ENCODE results near the gene PBX4. TPM values are rescaled to one million over a fixed set of nuclear protein-coding genes. Genes with fewer than 3 reads are reported as not detected.

Gene PBX4
- total RNA-seq, 1 experiment from 2014 or later = 11.6 TPM

GRCh38 chr19:19531951-19532805 is 86.3 kb downstream of the PBX4 start (continued):
- TF ChIP-seq ZBTB33 (IDR thresholded peaks at IDR 0.05; ENCODE audit: extremely low read depth, insufficient replicate concordance, low read length) (no peak), MAX (IDR thresholded peaks at IDR 0.05) (no peak), POLR2A (IDR thresholded peaks at IDR 0.05; ENCODE audit: borderline replicate concordance, extremely low read depth, insufficient read depth, insufficient read length) (no peak)

GRCh38 chr19:19530889-19531288 is 87.6 kb downstream of the PBX4 start:
- ChIA-PET CTCF (interaction anchor here (0.8 to 4.8 kb wide), 5 partner anchors 22 to 113 kb away, joined by 3 to 22 read pairs (median 6); partner anchors contain the start of gene GMIP), RAD21 (ENCODE audit: low non-redundant PET in 1 of 2, low total read pairs in 2 of 2, uncharacterized antibody in 2 of 2, unreplicated experiment in 2 of 2) (no interaction called here), POLR2A (no interaction called here)
- TF ChIP-seq MAX (IDR thresholded peaks at IDR 0.05) (no peak), SP1 (IDR thresholded peaks at IDR 0.05; ENCODE audit: low read depth) (no peak), REST (IDR thresholded peaks at IDR 0.05; ENCODE audit: low read depth) (no peak), ELF1 (IDR thresholded peaks at IDR 0.05; ENCODE audit: borderline replicate concordance, low read depth) (no peak), ATF3 (IDR thresholded peaks at IDR 0.05) (no peak), YY1 (IDR thresholded peaks at IDR 0.05; ENCODE audit: extremely low read depth, insufficient replicate concordance, low read depth, low read length) (no peak), RAD21 (IDR thresholded peaks at IDR 0.05; ENCODE audit: low read depth) (no peak), SRF (IDR thresholded peaks at IDR 0.05; ENCODE audit: low read depth) (no peak), SIN3A (IDR thresholded peaks at IDR 0.05; ENCODE audit: low read depth) (no peak), ZFX (IDR thresholded peaks at IDR 0.05) (no peak), EGR1 (IDR thresholded peaks at IDR 0.05; ENCODE audit: low read depth) (no peak), CBX3 (IDR thresholded peaks at IDR 0.05; ENCODE audit: low read depth) (no peak), CTCF (IDR thresholded peaks at IDR 0.05 in 2 of 3, conservative IDR thresholded peaks at IDR 0.05 in 1 of 3; ENCODE audit: borderline replicate concordance in 1 of 3, insufficient read depth in 1 of 3, low read depth in 2 of 3, low read length in 2 of 3) (no peak), FOSL1 (IDR thresholded peaks at IDR 0.05; ENCODE audit: low read depth) (no peak)
- H3K4me2 ChIP-seq (ENCODE audit: low read length) = no peak overlapping the region
- peaks cover 3% of the 10 kb centered on the region; the same call in 1 of the 2 replicates for H3K79me2 ChIP-seq (ENCODE audit: insufficient read depth, low read length)
- H3K27me3 ChIP-seq (ENCODE audit: insufficient read depth, low read length) = no peaks in the 10 kb centered on the region
- H3K4me3 ChIP-seq (replicated peaks in 1 of 2; ENCODE audit: low read depth in 1 of 2, low read length in 2 of 2) = no peak overlapping the region
- no peak overlapping the region for H2AFZ ChIP-seq (ENCODE audit: low read depth, low read length, poor library complexity, severe bottlenecking)
- no peak for DNase-seq (ENCODE audit: low read depth, low spot score)
- no peak for ATAC-seq
- BruUV-seq (replicated peaks) = no TSS peak
- intact Hi-C loops (cut with micrococcal nuclease) = no loop called here
- H3K9me3 ChIP-seq (ENCODE audit: control insufficient read depth in 1 of 2, insufficient read depth in 1 of 2, low read depth in 1 of 2, low read length in 2 of 2) = no peaks in the 10 kb centered on the region
- H3K9ac ChIP-seq (ENCODE audit: low read length) = no peak overlapping the region
- no peaks in the 10 kb centered on the region; a peak in 1 of 4 replicates for H3K4me1 ChIP-seq (ENCODE audit: control insufficient read depth in 1 of 2, insufficient read depth in 2 of 2, low read length in 2 of 2)
- no peaks in the 10 kb centered on the region for H3K9me2 ChIP-seq (ENCODE audit: insufficient read depth)
- H3K36me3 ChIP-seq (ENCODE audit: control insufficient read depth in 1 of 2, insufficient read depth in 2 of 2, low read length in 2 of 2) = peaks cover 0 to 2% of the 10 kb centered on the region in 2 experiments; a peak in 2 of 4 replicates
- no peak overlapping the region for H3K27ac ChIP-seq (ENCODE audit: low read depth, low read length)
- H4K20me1 ChIP-seq (ENCODE audit: insufficient read depth) = no peaks in the 10 kb centered on the region
